OCI-LY1 (cell line): ENCODE measurements around the gene YIPF5.

Experiments used
- CTCF ChIP-seq: fragments of 200-600 bp; sonication (generic), shearing (Covaris generic); IDR thresholded peaks from 2 replicates; pipeline ENCODE4 v1.5.1; 2017; ENCODE audit warnings: mild to moderate bottlenecking, antibody characterized with exemption, low read length, moderate library complexity, mixed read lengths
- EZH2 ChIP-seq: fragments of 200-600 bp; sonication (generic), shearing (Covaris generic); IDR thresholded peaks from 2 replicates; pipeline ENCODE4 v1.8.0; 2017; ENCODE audit warnings: borderline replicate concordance, mixed run types, mild to moderate bottlenecking, antibody characterized with exemption, low read length, moderate library complexity, mixed read lengths

DNA sequence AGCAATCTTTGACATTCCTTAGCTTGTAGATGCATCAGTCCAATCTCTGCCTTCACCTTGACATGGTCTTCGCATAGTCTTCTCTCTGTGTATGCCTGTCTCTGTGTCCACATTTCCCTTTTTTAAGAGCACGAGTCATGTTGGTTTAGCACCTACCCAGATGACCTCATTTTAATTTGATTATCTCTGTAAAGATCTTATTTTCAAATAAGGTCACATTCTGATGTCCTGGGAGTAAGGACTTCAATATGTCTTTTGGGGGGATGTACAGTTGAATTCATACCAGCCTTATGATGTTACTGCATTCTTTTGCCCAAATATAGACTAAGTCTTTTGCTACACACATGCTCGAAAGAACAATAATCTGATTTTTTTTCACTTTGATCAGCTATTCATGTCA, 7.1 kb upstream of the YIPF5 start:
- TF ChIP-seq CTCF (no peak), EZH2 (no peak)
